OCI-LY1 (cell line): Measurements from ENCODE around the gene EPHX1.

Experiments used
- EZH2 ChIP-seq: fragments of 200-600 bp; sonication (generic), shearing (Covaris generic); IDR thresholded peaks from 2 replicates; pipeline ENCODE4 v1.8.0; 2017; ENCODE audit warnings: borderline replicate concordance, mixed run types, mild to moderate bottlenecking, antibody characterized with exemption, low read length, moderate library complexity, mixed read lengths
- TF ChIP-seq, protein P1 (sequence below): fragments of 200-600 bp; sonication (generic), shearing (Covaris generic); IDR thresholded peaks from 2 replicates; pipeline ENCODE4 v1.5.1; 2017; ENCODE audit warnings: mild to moderate bottlenecking, antibody characterized with exemption, low read length, moderate library complexity, mixed read lengths

DNA sequence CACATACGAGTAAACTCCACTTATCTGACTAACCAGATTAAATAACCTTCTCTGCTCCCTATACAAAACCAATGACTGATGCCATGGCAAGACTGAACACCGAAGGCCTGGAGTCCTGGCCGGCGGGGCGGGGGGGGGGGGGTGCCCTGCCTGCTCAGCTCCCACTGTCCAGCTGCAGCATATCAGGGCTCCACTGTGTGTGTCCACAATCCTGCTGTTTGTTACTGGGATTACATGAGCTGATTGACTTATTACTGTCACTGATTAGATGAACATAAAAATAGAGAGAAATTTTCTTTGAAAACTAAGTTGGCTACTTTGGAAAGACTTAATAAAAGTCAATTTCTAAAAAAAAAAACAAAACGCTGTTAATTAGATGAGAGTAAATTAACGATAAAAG lies 47.3 kb downstream of the EPHX1 start:
- TF ChIP-seq, protein P1, sequence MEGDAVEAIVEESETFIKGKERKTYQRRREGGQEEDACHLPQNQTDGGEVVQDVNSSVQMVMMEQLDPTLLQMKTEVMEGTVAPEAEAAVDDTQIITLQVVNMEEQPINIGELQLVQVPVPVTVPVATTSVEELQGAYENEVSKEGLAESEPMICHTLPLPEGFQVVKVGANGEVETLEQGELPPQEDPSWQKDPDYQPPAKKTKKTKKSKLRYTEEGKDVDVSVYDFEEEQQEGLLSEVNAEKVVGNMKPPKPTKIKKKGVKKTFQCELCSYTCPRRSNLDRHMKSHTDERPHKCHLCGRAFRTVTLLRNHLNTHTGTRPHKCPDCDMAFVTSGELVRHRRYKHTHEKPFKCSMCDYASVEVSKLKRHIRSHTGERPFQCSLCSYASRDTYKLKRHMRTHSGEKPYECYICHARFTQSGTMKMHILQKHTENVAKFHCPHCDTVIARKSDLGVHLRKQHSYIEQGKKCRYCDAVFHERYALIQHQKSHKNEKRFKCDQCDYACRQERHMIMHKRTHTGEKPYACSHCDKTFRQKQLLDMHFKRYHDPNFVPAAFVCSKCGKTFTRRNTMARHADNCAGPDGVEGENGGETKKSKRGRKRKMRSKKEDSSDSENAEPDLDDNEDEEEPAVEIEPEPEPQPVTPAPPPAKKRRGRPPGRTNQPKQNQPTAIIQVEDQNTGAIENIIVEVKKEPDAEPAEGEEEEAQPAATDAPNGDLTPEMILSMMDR, result no peak
- TF ChIP-seq EZH2, result no peak
